Ammon's horn (tissue), 1 donor: ENCODE data around the gene COMTD1.

Source experiments
- DNase-seq: peaks from one replicate; pipeline ENCODE4 v3.0.0-alpha.2; 2016; ENCODE audit warnings: low spot score

The COMTD1 gene

DNA sequence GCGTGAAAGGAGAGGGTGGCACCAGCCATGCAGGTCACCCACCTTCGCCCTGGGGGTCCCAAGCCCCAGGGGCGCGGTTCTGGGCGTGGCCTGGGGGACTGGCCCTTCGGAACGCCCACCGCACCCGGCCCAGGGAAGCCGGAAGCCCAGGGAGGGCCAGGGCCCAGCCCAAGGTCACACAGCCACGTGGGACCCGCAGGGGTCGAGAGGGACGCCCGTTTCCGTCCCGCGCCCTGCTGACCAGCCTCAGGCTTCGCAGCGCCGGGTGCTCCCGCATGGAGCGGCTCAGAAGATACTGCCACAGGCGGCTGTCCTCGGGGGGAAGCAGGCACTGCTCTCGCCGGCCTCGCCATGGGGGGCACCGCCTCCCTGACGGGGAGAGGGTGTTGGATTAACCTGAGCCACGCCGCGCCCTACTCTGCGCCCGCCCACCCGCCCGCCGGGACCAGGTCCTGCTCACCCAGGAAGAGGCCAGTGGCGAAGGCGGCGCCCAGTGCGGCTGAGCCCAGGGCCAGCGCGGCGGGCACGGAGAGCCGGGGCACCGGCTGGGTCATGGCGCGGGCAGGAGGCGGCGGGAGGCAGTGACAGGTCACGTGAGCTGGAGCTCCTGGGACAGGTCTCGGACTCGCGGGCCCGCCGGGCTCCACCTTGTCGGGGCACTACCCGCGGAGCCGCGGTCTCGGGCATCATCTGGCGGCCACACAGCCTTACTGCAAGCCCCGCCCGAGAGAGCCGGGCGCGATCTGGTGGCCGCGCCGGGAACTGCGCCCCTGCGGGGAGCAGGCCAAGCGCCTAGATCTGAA lies at the start of gene COMTD1:
COMTD1 (minus strand) TSS at position 583 of the 803 bp plus-strand sequence; CDS start at position 554, 29 bp downstream.
- DNase-seq, result peak; percentile 89

DNA sequence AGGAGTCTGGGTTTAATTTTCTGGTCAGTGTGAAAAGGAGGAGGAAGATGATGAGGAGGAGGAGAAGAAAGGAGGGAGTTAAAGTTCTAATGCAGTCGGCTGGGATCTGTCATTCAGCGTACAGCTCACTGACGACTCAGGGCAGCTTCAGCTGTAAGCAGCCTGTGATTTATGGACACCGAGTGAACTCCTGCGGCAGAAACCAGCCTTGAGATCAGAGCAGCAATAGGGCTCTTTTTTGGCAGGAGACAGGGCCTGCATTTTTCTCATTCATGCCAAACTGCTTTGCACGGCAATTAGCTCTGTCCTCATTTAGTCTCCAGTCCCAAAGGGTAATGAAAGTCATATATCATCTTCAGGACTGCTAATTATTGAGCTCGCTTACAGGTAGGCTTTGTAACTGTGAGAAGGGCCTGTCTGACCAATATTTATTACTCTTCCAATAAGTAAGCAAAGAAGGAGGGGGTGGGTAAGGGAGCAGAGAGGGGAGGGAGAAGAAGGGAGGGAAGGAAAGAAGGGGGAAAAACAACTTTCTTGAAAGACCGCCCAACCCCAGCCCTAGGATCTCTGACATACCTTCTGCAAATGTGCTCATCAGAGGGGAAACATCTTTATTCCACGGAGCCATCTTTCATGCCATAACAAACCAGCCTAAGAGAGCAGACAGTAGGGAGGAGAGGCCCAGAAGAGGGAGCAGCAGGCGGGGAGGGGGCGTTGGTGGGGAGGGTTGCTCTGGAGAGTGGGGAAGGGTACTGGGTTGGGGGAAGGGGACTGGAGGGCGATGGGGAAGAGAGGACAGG lies 48.1 kb upstream of the COMTD1 start:
- peak; percentile 38 for DNase-seq

DNA sequence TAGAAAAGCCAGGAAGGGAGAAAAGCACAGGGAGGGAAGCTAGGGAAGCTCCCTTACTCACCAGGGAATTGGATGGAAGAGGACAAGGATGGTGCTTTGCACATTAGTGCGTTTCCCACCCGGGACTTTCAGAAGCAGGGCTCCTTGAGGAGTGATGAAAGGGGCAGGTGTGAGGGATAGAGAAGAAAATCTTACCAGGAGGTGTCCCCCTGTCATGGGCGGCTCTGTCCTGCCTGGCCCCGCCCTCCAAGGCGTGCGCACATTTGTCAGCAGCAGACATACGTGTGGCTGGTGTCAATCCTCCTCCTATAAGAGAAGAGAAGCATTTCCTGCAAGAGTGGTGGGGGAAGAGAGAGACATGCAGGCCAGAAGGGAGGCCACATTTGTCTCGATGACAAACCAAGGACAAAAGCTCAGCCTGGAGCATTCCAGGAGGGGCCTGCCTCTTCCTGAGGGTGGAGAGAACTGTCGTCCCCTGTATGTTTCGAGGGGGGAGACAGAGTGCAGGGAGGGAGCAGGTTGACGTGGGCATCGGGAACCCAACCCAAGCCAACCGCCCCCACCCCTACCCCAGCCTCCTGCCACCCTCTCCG lies 47.4 kb upstream of the COMTD1 start:
- no peak for DNase-seq

DNA sequence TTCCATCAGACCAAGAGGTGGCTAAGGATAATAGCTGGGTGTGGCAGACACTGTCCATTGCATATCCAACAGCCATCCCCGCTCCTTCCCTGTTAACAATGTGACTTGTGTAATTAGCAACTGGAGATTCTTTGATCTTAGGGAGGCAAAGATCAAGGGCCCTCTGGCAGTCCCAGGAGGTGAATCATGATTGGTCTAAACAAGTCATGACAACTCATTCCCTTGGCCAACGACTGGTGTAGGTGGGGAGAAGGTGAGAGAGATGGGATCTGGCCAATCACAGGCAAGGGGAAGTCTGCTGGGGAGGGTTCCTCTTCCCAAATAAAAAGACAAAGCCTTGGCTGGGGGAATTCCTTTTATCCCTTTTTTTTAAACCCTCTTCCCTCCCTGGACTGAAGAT lies 46.2 kb upstream of the COMTD1 start:
- DNase-seq, result no peak

DNA sequence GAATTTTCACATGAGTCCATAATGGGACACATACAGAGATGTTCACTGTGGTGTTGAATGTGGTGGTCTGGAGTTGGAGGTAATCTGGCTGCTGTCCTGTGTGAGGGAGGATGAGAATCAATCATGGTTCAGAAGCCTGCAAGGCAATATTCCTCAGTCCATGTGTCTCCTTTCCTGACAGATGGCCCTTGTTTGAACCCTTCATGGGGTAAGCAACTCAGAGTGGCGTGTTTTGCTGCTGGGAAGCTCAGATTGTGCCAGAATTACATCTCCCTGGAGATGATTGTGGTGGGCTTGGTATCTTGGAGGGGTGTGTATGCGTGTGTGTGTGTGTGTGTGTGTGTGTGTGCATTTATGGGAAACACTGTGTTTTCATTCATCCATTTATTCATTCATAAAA lies 44.5 kb upstream of the COMTD1 start:
- no peak for DNase-seq

DNA sequence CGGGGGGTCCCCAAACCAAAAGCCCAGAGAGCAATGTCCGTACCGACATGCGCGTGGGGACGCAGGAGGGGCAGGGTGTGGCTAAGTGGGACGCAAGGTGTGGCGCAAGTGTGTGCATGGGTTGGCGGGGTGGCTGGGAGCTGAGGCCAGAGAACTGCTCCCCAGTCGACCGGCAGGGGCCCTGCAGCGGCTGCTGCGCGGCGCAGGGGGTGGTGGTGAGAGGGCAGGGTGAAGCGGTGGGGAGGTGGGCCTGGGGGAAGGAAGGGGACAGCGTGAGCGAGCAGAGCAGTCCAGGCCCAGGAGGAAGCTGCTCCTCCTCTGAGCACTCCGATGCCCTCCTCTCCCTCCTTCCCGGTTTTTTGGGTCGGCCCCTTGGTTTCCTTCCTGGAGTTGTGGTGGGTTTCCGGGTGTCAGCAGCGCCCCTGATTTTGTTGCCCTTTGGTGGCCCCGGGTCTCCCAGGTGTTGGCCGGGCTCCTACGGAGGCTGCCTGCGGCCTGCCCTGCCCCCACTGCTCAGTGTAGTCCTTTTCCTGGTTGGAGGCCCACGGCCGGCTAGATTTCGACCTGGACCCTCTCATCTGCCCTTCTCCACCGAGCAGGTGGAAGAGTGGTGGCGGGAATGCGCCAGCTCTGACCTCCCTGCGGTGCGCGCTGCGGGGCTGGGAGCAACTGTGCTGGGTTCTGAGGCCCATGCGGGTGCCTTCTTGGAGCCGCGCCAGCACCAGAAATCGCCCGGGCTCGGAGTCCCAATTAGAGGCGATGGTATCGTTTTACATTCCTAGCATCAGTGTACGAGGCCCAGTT lies 40.5 kb upstream of the COMTD1 start:
- no peak for DNase-seq

DNA sequence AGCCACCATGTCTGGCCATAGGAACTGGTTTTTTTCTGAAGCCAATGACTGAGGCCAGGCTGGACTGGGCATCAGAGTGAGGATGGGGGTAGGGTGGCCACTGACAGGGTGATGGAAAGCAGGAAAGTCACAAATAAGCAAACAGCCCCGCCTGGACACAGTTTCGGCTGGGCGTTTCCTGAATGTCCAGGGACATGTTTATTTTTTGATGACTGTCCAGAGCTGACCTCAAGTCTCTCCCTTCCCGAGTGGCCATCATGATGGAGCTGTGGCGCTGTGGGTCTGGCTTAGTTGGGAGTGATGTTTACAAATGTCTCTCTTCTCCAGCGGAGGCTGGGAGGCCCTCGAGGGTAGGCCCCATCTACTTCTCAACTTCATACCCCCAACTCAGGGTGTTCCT lies 37.1 kb upstream of the COMTD1 start:
- DNase-seq, result no peak

DNA sequence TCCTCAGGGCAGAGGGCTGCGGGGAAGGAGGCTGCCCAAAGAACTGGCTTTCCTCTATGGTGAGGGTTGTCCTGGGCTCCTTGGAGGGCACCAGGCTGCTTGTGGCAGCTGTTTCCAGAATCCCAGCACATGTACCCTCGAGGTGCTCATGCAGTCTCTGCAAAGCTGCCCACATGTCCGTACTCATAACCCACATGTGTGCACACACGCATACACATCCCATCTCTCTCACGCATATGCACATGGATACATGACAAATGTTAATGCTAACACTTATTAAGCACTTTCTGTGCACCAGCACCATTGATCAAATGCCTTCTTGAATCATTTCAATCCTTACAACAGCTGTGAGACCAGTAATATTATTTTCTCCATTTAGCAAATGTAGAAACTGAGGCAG lies 36.3 kb upstream of the COMTD1 start:
- DNase-seq, result no peak

DNA sequence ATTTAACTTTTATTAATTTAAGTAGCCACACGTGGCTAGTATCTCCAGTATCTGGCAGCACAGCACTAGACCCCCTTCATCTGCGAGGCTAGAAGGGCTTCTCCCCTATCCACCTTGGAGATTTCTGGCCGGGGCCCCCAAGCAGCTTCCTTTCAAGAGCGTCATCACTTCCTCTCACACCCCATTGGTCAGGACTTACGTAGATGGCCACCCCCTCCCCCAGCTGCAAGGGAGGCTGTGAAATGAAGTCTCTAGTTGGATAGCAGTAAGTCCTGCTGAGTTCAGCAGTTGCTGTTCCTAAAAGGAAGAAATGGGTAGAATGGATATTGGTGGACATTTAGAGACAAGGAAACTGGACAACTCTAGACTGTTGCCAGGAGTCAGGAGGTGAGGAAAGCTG lies 33.8 kb upstream of the COMTD1 start:
- no peak for DNase-seq

DNA sequence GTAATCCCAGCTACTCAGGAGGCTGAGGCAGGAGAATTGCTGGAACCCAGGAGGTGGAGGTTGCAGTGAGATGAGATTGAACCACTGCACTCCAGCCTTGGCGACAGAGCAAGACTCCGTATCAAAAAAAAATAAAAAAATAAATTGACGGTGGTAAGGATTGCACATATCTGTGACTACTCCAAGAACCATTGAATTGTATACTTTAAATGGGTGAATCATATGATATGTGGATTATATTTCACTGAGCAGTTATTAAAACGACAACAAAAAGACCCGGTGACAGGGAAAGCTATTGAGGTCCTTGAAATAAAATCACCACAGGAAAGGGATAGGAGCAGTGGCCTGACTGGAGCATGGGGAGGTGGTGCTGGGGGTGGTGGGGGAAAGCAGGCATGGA lies 31.2 kb upstream of the COMTD1 start:
- DNase-seq, result no peak

DNA sequence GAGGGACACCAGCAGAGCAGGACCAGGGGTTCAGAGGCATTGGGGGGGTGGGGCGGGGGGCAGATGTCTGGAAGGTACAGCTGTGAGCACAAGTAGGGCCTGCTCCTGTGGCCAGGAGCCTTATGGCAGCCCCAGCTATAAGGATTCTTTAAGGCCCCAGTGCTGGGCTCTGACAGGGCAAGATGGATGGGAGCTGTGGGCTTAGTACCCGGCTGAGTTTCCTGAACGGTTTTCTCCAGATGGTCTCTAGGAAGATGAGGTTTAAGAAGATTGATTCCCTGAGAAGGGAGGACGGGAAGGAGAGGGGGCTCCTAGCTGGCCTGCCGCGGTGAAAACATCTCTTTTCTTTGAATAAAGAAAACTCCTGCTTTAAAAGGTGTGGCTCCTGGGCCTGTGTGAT lies 30.1 kb upstream of the COMTD1 start:
- no peak for DNase-seq

DNA sequence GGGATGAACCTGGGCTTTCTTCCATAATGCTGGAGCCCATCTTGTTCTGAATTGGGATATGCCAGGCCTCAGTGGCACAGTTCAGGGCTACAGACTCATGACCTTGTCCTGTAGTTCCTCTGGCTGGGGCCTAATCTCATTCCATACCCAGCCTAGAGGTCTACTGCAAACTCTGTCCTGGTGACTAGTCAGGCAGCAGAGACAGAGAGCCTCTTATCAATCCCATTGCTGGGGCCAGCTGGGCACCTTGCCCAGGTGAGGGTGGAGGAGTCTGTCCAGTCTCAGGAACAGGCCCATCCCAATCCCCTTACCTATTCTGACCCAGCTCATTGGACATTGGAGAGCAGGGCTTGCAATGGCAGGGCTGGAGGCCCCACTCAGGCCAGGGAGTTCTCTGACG lies 28.0 kb upstream of the COMTD1 start:
- no peak for DNase-seq

DNA sequence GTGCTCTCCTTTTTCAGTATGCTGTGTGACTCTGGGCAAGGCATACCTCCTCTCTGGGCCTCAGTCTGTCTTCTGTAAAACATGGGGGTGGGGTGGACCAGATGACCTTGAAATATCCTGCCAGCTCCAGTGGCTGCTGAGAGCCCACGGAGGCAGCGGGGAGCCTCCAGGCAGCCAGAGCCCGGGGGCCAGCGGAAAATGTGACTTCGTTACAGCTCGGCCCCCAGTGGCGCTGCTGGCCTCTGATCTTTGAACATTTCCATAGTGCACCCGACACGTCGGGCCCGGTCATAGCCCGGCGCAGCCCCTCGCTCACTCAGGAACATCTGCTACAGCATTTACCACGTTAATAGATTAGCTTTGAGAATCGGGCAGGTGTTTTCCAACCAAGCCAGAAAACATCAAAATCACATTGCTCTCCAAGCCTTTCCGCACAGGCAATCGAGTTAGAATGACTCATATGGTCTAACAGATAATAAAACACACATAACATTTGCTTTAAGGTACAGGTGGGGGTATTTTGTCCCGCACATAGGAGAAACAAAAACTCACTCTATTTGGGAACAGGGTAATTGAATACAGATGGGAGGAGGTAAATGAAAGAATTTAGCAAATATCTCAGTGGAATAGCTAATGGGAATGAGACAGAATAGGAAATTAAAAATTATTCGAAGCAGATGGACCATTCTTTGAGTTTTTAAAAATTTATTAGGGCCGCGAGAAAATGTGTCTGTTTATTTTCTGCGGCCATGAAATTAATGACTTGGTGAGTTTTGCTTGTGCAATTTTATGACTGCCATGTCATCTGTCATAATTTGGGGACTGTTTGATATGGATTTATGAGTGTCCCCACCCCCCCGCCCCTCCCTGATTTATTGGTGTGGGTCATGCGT lies 26.3 kb upstream of the COMTD1 start:
- DNase-seq, result no peak

DNA sequence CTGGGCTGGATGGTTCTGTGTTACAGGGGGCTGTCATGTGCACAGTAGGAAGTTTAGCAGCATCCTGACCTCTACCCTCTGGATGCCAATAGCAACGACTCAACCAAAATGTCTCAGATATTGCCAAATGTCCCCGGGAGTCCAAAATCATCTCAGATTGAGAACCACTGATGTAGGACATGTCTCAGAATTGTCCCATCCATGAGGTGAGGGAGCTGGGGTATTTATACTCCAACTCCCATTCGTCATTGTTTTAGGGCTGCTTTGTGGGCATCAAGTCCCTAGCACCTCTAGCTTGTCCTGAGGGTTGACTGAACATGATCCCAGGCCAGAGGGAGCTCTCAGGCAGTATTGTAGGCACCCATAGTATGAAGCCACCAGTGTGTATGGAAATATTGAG lies 25.2 kb upstream of the COMTD1 start:
- no peak for DNase-seq

DNA sequence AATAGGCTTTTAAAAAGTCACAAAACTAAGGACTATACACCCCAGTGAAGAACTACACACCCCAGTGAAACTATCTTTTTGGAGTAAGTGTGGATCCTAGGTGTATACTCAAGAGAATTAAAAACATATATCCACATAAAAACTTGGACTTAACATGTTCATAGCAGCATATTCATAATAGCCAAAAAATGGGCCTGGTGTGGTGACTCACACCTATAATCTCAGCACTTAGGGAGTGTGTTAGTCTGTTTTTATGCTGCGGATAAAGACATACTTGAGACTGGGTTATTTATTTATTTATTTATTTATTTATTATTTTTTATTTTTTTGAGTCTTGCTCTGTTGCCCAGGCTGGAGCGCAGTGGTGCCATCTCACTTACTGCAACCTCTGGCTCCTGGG lies 19.0 kb upstream of the COMTD1 start:
- DNase-seq, result no peak

DNA sequence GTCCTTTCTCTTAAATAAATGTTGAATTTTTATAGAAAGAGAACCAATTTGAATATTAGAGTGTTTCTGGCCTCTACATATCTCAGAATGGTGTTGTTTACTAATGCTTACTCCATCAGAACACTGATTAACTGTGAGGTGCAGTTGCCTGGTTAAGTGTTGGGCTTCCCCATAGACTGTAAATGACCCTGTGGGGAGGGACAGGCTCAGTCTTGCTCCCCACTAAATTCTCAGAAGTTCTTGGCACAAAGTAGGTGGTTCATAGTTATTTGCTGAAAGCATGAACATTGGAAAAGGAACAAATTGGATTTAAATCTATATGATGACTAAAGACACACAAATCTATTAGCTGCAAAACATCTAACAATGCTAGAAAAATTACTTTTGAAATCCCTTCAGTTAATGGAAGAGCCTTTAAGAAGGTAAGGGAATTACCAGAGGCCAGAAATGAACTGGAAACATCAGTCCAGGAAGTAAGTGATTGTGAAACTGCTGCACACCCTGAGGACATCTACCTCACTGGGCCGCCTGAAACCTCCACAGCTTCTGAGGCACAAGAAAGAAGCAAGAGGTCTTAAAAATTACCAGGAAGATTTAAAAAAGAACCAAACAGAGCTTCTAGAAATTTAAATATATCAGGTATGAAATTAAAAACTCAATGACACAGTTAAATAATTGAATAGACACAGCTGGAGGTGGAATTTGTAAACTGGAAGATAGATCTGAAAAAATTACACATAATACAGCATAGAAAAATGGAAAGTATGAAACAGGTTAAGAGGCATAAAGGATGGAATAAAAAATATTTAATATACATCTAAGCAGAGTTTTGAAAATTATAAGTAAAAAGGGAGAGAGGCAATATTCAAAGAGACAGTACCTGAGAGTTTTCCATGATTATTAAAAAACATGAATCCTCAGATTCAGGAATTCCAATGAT lies 17.8 kb upstream of the COMTD1 start:
- DNase-seq, result no peak

DNA sequence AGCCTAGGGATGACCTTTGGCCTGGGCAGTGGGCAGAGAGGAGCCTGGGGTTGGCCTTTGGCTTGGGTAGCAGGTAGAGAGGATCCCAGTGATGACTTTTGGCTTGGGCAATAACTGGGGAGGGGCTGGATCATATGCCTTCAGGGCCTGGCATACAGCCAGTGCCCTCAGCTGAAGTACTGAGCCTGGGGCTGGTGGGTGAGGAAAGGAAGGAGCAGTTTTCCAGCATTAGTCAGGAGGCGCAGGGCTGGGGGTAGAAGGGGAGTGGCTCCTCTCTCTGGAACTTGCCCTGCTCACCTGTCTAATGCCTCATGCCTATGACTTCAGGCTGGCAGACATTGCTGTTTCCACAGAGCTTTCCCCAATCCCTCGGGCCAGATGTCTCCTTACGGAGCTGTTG lies 15.2 kb upstream of the COMTD1 start:
- no peak for DNase-seq

DNA sequence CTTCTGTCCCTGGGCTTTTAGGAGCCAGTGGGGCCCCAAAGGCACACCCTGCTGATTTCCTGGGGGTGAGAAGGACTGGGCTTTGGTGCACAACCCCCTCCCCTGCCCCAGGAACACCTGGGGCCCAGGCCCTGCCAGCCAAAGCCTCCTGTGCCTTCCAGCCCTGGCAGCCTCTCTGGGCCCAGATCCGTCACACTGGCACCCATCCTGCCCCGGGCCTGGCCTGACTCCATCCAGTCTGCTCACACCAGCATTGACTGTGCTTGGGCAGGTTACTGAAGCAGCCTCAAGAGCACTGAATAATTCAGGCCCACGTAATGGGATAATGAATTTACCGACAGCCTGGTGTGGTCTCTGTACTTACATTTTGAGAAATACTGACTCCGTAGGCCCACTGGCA lies 12.0 kb upstream of the COMTD1 start:
- no peak for DNase-seq

DNA sequence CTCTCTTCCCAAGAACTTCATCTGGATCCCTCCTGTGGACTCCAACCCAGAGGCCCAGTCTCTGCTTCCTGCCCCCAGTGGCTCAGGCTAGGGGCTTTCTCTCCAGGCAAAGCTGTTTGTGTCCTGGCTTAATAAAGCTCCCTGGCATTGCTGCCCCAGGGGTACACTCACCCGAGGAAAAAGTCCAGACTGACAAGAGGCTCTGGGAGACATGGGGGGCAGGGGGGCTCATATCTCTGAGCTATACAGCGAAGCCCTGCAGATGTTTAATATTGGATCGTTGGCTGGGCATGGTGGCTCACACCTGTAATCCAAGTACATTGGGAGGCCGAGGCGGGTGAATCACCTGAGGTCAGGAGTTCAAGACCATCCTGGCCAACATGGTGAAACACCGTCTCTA lies 10.7 kb upstream of the COMTD1 start:
- DNase-seq, result no peak
